ENCODE measurements around the gene FAM193B.

The FAM193B gene

GRCh38 chr5:177477701-177478477 lies 76.5 kb downstream of the FAM193B start:
- no peaks in the 10 kb centered on the region for H4K20me1 ChIP-seq (ENCODE audit: control insufficient read depth, insufficient read depth, low read depth, low read length)
- peaks cover 12% of the 10 kb centered on the region; the same call in 1 of the 2 replicates for H3F3A ChIP-seq (ENCODE audit: control insufficient read depth, insufficient read depth)
- H3K36me3 ChIP-seq (ENCODE audit: control insufficient read depth, low read length) = no peaks in the 10 kb centered on the region
- H3K9me2 ChIP-seq (replicated peaks; ENCODE audit: control insufficient read depth, low read length) = no peaks in the 10 kb centered on the region
- no peak overlapping the region for H3K27ac ChIP-seq (ENCODE audit: low read depth, low read length)
- peaks cover 49% of the 10 kb centered on the region for H3K4me1 ChIP-seq (ENCODE audit: control insufficient read depth, low read length)
- H3K79me2 ChIP-seq (ENCODE audit: control insufficient read depth, low read length) = no peaks in the 10 kb centered on the region
- H3K4me2 ChIP-seq (ENCODE audit: low read length) = no peak overlapping the region
- H3K9me3 ChIP-seq (ENCODE audit: control insufficient read depth, insufficient read depth, low read length) = no peaks in the 10 kb centered on the region
- H3K27me3 ChIP-seq (ENCODE audit: control insufficient read depth, low read length) = no peaks in the 10 kb centered on the region
- H3K4me3 ChIP-seq (ENCODE audit: low read length) = no peak overlapping the region
- TF ChIP-seq EZH2phosphoT487 (IDR thresholded peaks at IDR 0.05; ENCODE audit: borderline replicate concordance, low read length) (no peak), CTCF (IDR thresholded peaks at IDR 0.05; ENCODE audit: low read depth, low read length, poor library complexity, severe bottlenecking) (no peak)

GRCh38 chr5:177476531-177477233 lies 77.7 kb downstream of the FAM193B start:
- Histone ChIP-seq H4K20me1 (ENCODE audit: control insufficient read depth, insufficient read depth, low read depth, low read length) (peaks cover 6% of the 10 kb centered on the region; the same call in 1 of the 2 replicates), H3K79me2 (ENCODE audit: control insufficient read depth, low read length) (peaks cover 11% of the 10 kb centered on the region), H3F3A (ENCODE audit: control insufficient read depth, insufficient read depth) (peaks cover 12% of the 10 kb centered on the region; the same call in 1 of the 2 replicates), H3K4me1 (ENCODE audit: control insufficient read depth, low read length) (peaks cover 58% of the 10 kb centered on the region), H3K9me3 (ENCODE audit: control insufficient read depth, insufficient read depth, low read length) (no peaks in the 10 kb centered on the region), H3K27ac (ENCODE audit: low read depth, low read length) (no peak overlapping the region), H3K9me2 (replicated peaks; ENCODE audit: control insufficient read depth, low read length) (no peaks in the 10 kb centered on the region), H3K4me3 (ENCODE audit: low read length) (no peak overlapping the region), H3K27me3 (ENCODE audit: control insufficient read depth, low read length) (no peaks in the 10 kb centered on the region), H3K36me3 (ENCODE audit: control insufficient read depth, low read length) (peaks cover 6% of the 10 kb centered on the region), H3K4me2 (ENCODE audit: low read length) (no peak overlapping the region)
- TF ChIP-seq EZH2phosphoT487 (IDR thresholded peaks at IDR 0.05; ENCODE audit: borderline replicate concordance, low read length) (no peak), CTCF (IDR thresholded peaks at IDR 0.05; ENCODE audit: low read depth, low read length, poor library complexity, severe bottlenecking) (no peak)

- Histone ChIP-seq H3K4me3 (ENCODE audit: low read length) (no peak overlapping the region), H3K4me2 (ENCODE audit: low read length) (no peak overlapping the region), H3K4me1 (ENCODE audit: control insufficient read depth, low read length) (peaks cover 67% of the 10 kb centered on the region), H3K27me3 (ENCODE audit: control insufficient read depth, low read length) (no peaks in the 10 kb centered on the region), H3K36me3 (ENCODE audit: control insufficient read depth, low read length) (peaks cover 14% of the 10 kb centered on the region), H3F3A (ENCODE audit: control insufficient read depth, insufficient read depth) (peaks cover 12% of the 10 kb centered on the region; the same call in 1 of the 2 replicates), H3K79me2 (ENCODE audit: control insufficient read depth, low read length) (peaks cover 20% of the 10 kb centered on the region), H4K20me1 (ENCODE audit: control insufficient read depth, insufficient read depth, low read depth, low read length) (peaks cover 7% of the 10 kb centered on the region; the same call in 1 of the 2 replicates), H3K9me3 (ENCODE audit: control insufficient read depth, insufficient read depth, low read length) (no peaks in the 10 kb centered on the region), H3K9me2 (replicated peaks; ENCODE audit: control insufficient read depth, low read length) (no peaks in the 10 kb centered on the region), H3K27ac (ENCODE audit: low read depth, low read length) (no peak overlapping the region)
- TF ChIP-seq EZH2phosphoT487 (IDR thresholded peaks at IDR 0.05; ENCODE audit: borderline replicate concordance, low read length) (no peak), CTCF (IDR thresholded peaks at IDR 0.05; ENCODE audit: low read depth, low read length, poor library complexity, severe bottlenecking) (no peak)
Measured at GRCh38 chr5:177475563-177476427, 78.6 kb downstream of the FAM193B start.
